IPS-18a (cell line): ENCODE results near the gene SMIM12.

Experiments used
- H3K27ac ChIP-seq: one replicate; pipeline ENCODE4 v1.5.1; 2013; ENCODE audit warnings: low read length
- H3K27me3 ChIP-seq: one replicate; pipeline ENCODE4 v1.6.1; 2013; ENCODE audit warnings: mild to moderate bottlenecking, low read length; ENCODE audit not compliant: control insufficient read depth, insufficient read depth
- H3K36me3 ChIP-seq: one replicate; pipeline ENCODE4 v1.6.1; 2013; ENCODE audit warnings: low read depth, low read length; ENCODE audit not compliant: control insufficient read depth
- H3K4me1 ChIP-seq: one replicate; pipeline ENCODE4 v1.6.1; 2013; ENCODE audit warnings: low read depth, low read length; ENCODE audit not compliant: control insufficient read depth
- H3K4me3 ChIP-seq: one replicate; pipeline ENCODE4 v1.5.1; 2013; ENCODE audit warnings: low read length
- H3K9ac ChIP-seq: one replicate; pipeline ENCODE4 v1.6.1; 2013; ENCODE audit warnings: mild to moderate bottlenecking, low read length, moderate library complexity
- H3K9me3 ChIP-seq: one replicate; pipeline ENCODE4 v1.6.1; 2013; ENCODE audit warnings: low read depth, low read length; ENCODE audit not compliant: control insufficient read depth

SMIM12 gene

GRCh38 chr1:34856697-34857096 is 2.9 kb downstream of the SMIM12 start:
- Histone ChIP-seq H3K9me3 (no peaks in the 10 kb centered on the region), H3K4me3 (no peak overlapping the region), H3K27ac (no peak overlapping the region), H3K4me1 (peaks cover 10% of the 10 kb centered on the region), H3K27me3 (peaks cover 2% of the 10 kb centered on the region), H3K36me3 (peaks cover 15% of the 10 kb centered on the region), H3K9ac (no peak overlapping the region)

- Histone ChIP-seq H3K4me1 (peaks cover 10% of the 10 kb centered on the region), H3K27ac (no peak overlapping the region), H3K9me3 (no peaks in the 10 kb centered on the region), H3K9ac (no peak overlapping the region), H3K36me3 (peaks cover 15% of the 10 kb centered on the region), H3K4me3 (no peak overlapping the region), H3K27me3 (no peaks in the 10 kb centered on the region)
Measured at GRCh38 chr1:34852677-34853217, 6.8 kb downstream of the SMIM12 start.

GRCh38 chr1:34851431-34852105 is 8.0 kb downstream of the SMIM12 start:
- H3K9me3 ChIP-seq: no peaks in the 10 kb centered on the region
- no peaks in the 10 kb centered on the region for H3K27me3 ChIP-seq
- no peak overlapping the region for H3K4me3 ChIP-seq
- no peak overlapping the region for H3K27ac ChIP-seq
- peaks cover 15% of the 10 kb centered on the region for H3K36me3 ChIP-seq
- no peak overlapping the region for H3K9ac ChIP-seq
- peaks cover 10% of the 10 kb centered on the region for H3K4me1 ChIP-seq

GRCh38 chr1:34850382-34850781 is 9.2 kb downstream of the SMIM12 start:
- Histone ChIP-seq H3K9me3 (no peaks in the 10 kb centered on the region), H3K36me3 (peaks cover 10% of the 10 kb centered on the region), H3K9ac (no peak overlapping the region), H3K4me1 (peaks cover 10% of the 10 kb centered on the region), H3K27me3 (no peaks in the 10 kb centered on the region), H3K27ac (no peak overlapping the region), H3K4me3 (no peak overlapping the region)

GRCh38 chr1:34847094-34847493 is 12.5 kb downstream of the SMIM12 start:
- Histone ChIP-seq H3K4me1 (peaks cover 27% of the 10 kb centered on the region), H3K9ac (no peak overlapping the region), H3K36me3 (no peaks in the 10 kb centered on the region), H3K27ac (no peak overlapping the region), H3K4me3 (no peak overlapping the region), H3K27me3 (no peaks in the 10 kb centered on the region), H3K9me3 (no peaks in the 10 kb centered on the region)

GRCh38 chr1:34846265-34846664 is 13.3 kb downstream of the SMIM12 start:
- Histone ChIP-seq H3K27me3 (no peaks in the 10 kb centered on the region), H3K4me3 (no peak overlapping the region), H3K4me1 (peaks cover 27% of the 10 kb centered on the region), H3K9me3 (no peaks in the 10 kb centered on the region), H3K36me3 (no peaks in the 10 kb centered on the region), H3K27ac (no peak overlapping the region), H3K9ac (no peak overlapping the region)

- Histone ChIP-seq H3K4me3 (no peak overlapping the region), H3K27me3 (no peaks in the 10 kb centered on the region), H3K36me3 (no peaks in the 10 kb centered on the region), H3K4me1 (peaks cover 27% of the 10 kb centered on the region), H3K9me3 (no peaks in the 10 kb centered on the region), H3K27ac (no peak overlapping the region), H3K9ac (no peak overlapping the region)
Measured at GRCh38 chr1:34845131-34845901, 14.2 kb downstream of the SMIM12 start.

- H3K4me3 ChIP-seq: no peak overlapping the region
- no peaks in the 10 kb centered on the region for H3K27me3 ChIP-seq
- H3K27ac ChIP-seq: no peak overlapping the region
- H3K9ac ChIP-seq: no peak overlapping the region
- H3K4me1 ChIP-seq: peaks cover 27% of the 10 kb centered on the region
- H3K36me3 ChIP-seq: no peaks in the 10 kb centered on the region
- H3K9me3 ChIP-seq: no peaks in the 10 kb centered on the region
Measured at GRCh38 chr1:34844252-34844634, 15.3 kb downstream of the SMIM12 start.

- Histone ChIP-seq H3K9me3 (no peaks in the 10 kb centered on the region), H3K36me3 (no peaks in the 10 kb centered on the region), H3K27me3 (no peaks in the 10 kb centered on the region), H3K27ac (no peak overlapping the region), H3K4me1 (peaks cover 27% of the 10 kb centered on the region), H3K9ac (no peak overlapping the region), H3K4me3 (no peak overlapping the region)
Measured at GRCh38 chr1:34843392-34844251, 15.9 kb downstream of the SMIM12 start.

GRCh38 chr1:34842952-34843371 is 16.6 kb downstream of the SMIM12 start:
- Histone ChIP-seq H3K9me3 (no peaks in the 10 kb centered on the region), H3K27me3 (no peaks in the 10 kb centered on the region), H3K27ac (no peak overlapping the region), H3K4me1 (peaks cover 22% of the 10 kb centered on the region), H3K36me3 (no peaks in the 10 kb centered on the region), H3K4me3 (no peak overlapping the region), H3K9ac (no peak overlapping the region)

GRCh38 chr1:34842073-34842472 is 17.5 kb downstream of the SMIM12 start:
- Histone ChIP-seq H3K27me3 (no peaks in the 10 kb centered on the region), H3K9me3 (no peaks in the 10 kb centered on the region), H3K36me3 (no peaks in the 10 kb centered on the region), H3K4me3 (no peak overlapping the region), H3K4me1 (peaks cover 22% of the 10 kb centered on the region), H3K27ac (no peak overlapping the region), H3K9ac (no peak overlapping the region)
